ENCODE results near the gene TSGA10.

GRCh38 chr2:98948956-98949739 is 205.6 kb downstream of the TSGA10 start:
- no peak for TF ChIP-seq TCF7L2 (IDR thresholded peaks at IDR 0.05; ENCODE audit: borderline replicate concordance, low read depth, low read length)
- no peak for TF ChIP-seq ZNF138 (tag by site-specific recombination; IDR thresholded peaks at IDR 0.05; ENCODE audit: borderline replicate concordance)
- TF ChIP-seq CTCF (tag by site-specific recombination; IDR thresholded peaks at IDR 0.05) = no peak
- TF ChIP-seq ZNF530 (tag by site-specific recombination; IDR thresholded peaks at IDR 0.05; ENCODE audit: low read depth) = no peak
- no peak for TF ChIP-seq ZNF362 (tag by site-specific recombination; IDR thresholded peaks at IDR 0.05)
- TF ChIP-seq KLF1 (tag by site-specific recombination; IDR thresholded peaks at IDR 0.05) = no peak
- TF ChIP-seq ZBTB44 (tag by site-specific recombination; IDR thresholded peaks at IDR 0.05) = no peak
- no peak for TF ChIP-seq ZNF548 (tag by site-specific recombination; IDR thresholded peaks at IDR 0.05)
- TF ChIP-seq ZNF792 (tag by site-specific recombination; IDR thresholded peaks at IDR 0.05) = no peak
- TF ChIP-seq ZNF558 (tag by site-specific recombination; IDR thresholded peaks at IDR 0.05) = no peak
- TF ChIP-seq GLIS2 (tag by site-specific recombination; IDR thresholded peaks at IDR 0.05) = no peak
- no peak for TF ChIP-seq REST (tag by site-specific recombination; IDR thresholded peaks at IDR 0.05)
- no peak for TF ChIP-seq ZNF416 (tag by site-specific recombination; IDR thresholded peaks at IDR 0.05)
- no peak for TF ChIP-seq ZFP37 (tag by site-specific recombination; IDR thresholded peaks at IDR 0.05)
